CD4-positive, alpha-beta memory T cell (primary cell): ENCODE results near the gene SLC25A53. TPM values are rescaled to one million over a fixed set of nuclear protein-coding genes. Genes with fewer than 3 reads are reported as not detected.

Source experiments
- CTCF ChIA-PET: fragments of 350-600 bp; sonication (Branson Sonifier 250); formaldehyde crosslinking; loops from one replicate; lab custom pipeline; 2021; ENCODE audit warnings: inconsistent platforms; ENCODE audit not compliant: partially characterized antibody; lab: Charles Lee
- POLR2A ChIA-PET: fragments of 350-600 bp; sonication (Branson Sonifier 250); formaldehyde crosslinking; loops from one replicate; lab custom pipeline; 2021; ENCODE audit not compliant: partially characterized antibody; lab: Charles Lee
- DNase-seq, 5 donors: peaks; one replicate each; pipeline versions ENCODE4 v3.0.0 to v3.0.0-alpha.2; 2020 to 2022; ENCODE audit warnings: mixed read lengths in 1 of 5
- H3K27ac ChIP-seq: one replicate; pipeline ENCODE4 v1.7.0; 2013; ENCODE audit warnings: low read depth, low read length
- H3K27me3 ChIP-seq: 2 replicates; pipeline ENCODE4 v1.7.0; 2013; ENCODE audit warnings: mild to moderate bottlenecking, low read length, moderate library complexity; ENCODE audit not compliant: insufficient read depth
- H3K36me3 ChIP-seq: 2 replicates; pipeline ENCODE4 v1.7.0; 2013; ENCODE audit warnings: mild to moderate bottlenecking, low read length, moderate library complexity; ENCODE audit not compliant: insufficient read depth
- H3K4me1 ChIP-seq: 2 replicates; pipeline ENCODE4 v1.7.0; 2013; ENCODE audit warnings: mild to moderate bottlenecking, low read length, moderate library complexity; ENCODE audit not compliant: insufficient read depth
- H3K4me3 ChIP-seq, 2 donors: one replicate each; pipeline ENCODE4 v1.7.0; 2013; ENCODE audit warnings: low read length in 2 of 2, mild to moderate bottlenecking in 1 of 2
- H3K9me3 ChIP-seq, 2 donors: one replicate each; pipeline ENCODE4 v1.7.0; 2013; ENCODE audit warnings: low read length in 2 of 2, control low read depth in 1 of 2; ENCODE audit not compliant: control insufficient read depth in 1 of 2
- H3K27ac Mint-ChIP-seq, 7 donors: one replicate each; pipeline ENCODE4 v1.8.0; 2020 to 2021; ENCODE audit warnings: mixed read lengths in 7 of 7, mild to moderate bottlenecking in 6 of 7, inconsistent platforms in 3 of 7, moderate library complexity in 3 of 7
- H3K27me3 Mint-ChIP-seq, 2 donors: one replicate each; pipeline ENCODE4 v1.8.0; 2020 to 2021; ENCODE audit warnings: mixed read lengths in 2 of 2
- H3K36me3 Mint-ChIP-seq, 2 donors: one replicate each; pipeline ENCODE4 v1.8.0; 2020 to 2021; ENCODE audit warnings: mixed read lengths in 2 of 2, inconsistent platforms in 1 of 2, mild to moderate bottlenecking in 1 of 2
- H3K4me1 Mint-ChIP-seq, 4 donors: one replicate each; pipeline ENCODE4 v1.8.0; 2020 to 2021; ENCODE audit warnings: mixed read lengths in 4 of 4, mild to moderate bottlenecking in 1 of 4
- H3K4me3 Mint-ChIP-seq, 8 donors: one replicate each; pipeline ENCODE4 v1.8.0; 2020 to 2021; ENCODE audit warnings: mixed read lengths in 8 of 8, mild to moderate bottlenecking in 7 of 8, moderate library complexity in 6 of 8, inconsistent platforms in 3 of 8
- H3K9me3 Mint-ChIP-seq, 8 donors: one replicate each; pipeline ENCODE4 v1.8.0; 2020 to 2021; ENCODE audit warnings: mixed read lengths in 8 of 8, mild to moderate bottlenecking in 5 of 8, inconsistent platforms in 3 of 8, moderate library complexity in 1 of 8
- intact Hi-C: fragments of 100-400 bp; cut with micrococcal nuclease; formaldehyde crosslinking; loops from one replicate; pipeline ENCODE4 v1.15.1; 2023
- polyA plus RNA-seq, 2 donors: library from polyadenylated mRNA; unstranded; fragments of 300-500 nt; fragmentation: Illumina TruSeq; gene quantifications; one replicate each; pipeline ENCODE4 v1.2.3, GENCODE V29; 2021
- total RNA-seq, 2 experiments: library from RNA; stranded (reverse); gene quantifications; one replicate each; pipeline ENCODE4 v1.2.3, GENCODE V29; 2021

Gene SLC25A53
- total and polyA plus RNA-seq, 4 experiments from 2014 or later, result 7.1 to 21.0 (median 15.3) TPM

DNA sequence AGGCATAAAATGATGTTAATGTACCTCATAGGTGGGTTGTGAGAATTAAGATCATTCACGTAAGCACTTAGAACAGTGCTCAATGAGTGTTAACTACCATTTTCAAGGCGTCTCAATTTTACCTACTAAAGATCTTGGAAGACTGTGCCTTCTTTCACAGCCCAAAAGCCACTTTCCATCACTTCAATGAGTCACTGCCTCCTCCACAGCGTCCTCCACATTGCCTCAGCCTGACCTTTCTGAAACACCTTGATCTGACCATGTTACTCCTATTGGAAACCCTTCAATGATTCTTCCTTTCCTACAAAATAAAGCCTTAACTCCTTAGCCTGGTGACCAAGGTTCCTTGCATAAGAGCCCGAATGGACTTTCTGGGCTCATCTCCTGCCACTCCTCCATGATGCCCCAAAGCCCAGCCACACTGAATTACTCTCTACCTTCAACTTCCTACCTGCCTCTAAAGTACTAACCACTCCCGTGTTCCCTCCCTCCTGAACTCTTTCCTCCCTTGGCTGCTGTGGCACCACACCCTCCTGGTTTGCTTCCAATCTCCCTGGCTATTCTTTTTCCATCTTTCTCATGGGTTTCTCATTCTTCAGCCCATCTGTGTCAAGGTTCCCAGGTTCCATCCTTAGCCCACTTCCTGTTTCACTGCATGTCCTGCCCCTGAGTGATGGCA lies 22.1 kb downstream of the SLC25A53 start:
- DNase-seq, result no peak
- no peak overlapping the region for H3K4me3 ChIP-seq
- Mint-ChIP-seq H3K4me3 (no peak overlapping the region), H3K36me3 (peaks cover 4 to 24% of the 10 kb centered on the region in 2 donors), H3K4me1 (peaks cover 15 to 26% (median 20%) of the 10 kb centered on the region in 4 donors), H3K27me3 (no peaks in the 10 kb centered on the region), H3K9me3 (peaks cover 0 to 2% (median 0%) of the 10 kb centered on the region in 8 donors), H3K27ac (peak overlapping the region in 2 of 7 donors; percentile 14 to 60)
- CTCF ChIA-PET, result interaction anchor here (5.1 kb wide), 1 partner anchor 35 kb away, joined by 43 read pairs; no protein-coding TSS in a partner anchor
- POLR2A ChIA-PET, result no interaction called here
- H3K9me3 ChIP-seq, result no peaks in the 10 kb centered on the region
- H3K27me3 ChIP-seq, result no peaks in the 10 kb centered on the region
- intact Hi-C loops, result no loop called here
- H3K4me1 ChIP-seq, result peaks cover 6% of the 10 kb centered on the region
- H3K36me3 ChIP-seq, result peaks cover 9% of the 10 kb centered on the region
- H3K27ac ChIP-seq, result no peak overlapping the region

DNA sequence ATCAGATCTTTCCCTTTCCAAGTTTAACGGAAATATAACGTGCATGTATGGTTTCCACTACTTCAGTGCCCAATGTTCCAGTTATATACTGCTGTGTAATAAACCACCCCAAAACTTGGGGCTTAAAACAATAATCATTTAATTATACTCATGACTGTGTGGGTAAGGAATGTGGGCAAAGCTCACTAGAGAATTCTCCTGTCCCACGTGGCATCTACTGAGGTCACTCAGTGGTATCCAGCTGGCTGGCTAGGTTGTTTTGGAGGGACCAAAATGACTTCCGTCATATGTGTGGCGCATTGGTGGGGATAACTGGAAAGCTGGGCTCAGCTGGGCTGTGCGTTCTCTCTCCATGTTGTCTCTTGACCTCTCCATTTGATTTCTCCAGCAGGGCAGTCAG lies 26.0 kb downstream of the SLC25A53 start:
- H3K27me3 ChIP-seq, result no peaks in the 10 kb centered on the region
- H3K27me3 Mint-ChIP-seq, result no peaks in the 10 kb centered on the region
- H3K4me1 Mint-ChIP-seq, result peaks cover 12 to 19% (median 13%) of the 10 kb centered on the region in 4 donors
- H3K9me3 ChIP-seq, result no peaks in the 10 kb centered on the region
- intact Hi-C loops, result no loop called here
- peaks cover 9% of the 10 kb centered on the region for H3K36me3 ChIP-seq
- ChIA-PET CTCF (no interaction called here), POLR2A (no interaction called here)
- no peak overlapping the region for H3K4me3 ChIP-seq
- no peak for DNase-seq
- H3K27ac Mint-ChIP-seq, result no peak overlapping the region
- peaks cover 0 to 2% (median 0%) of the 10 kb centered on the region in 8 donors for H3K9me3 Mint-ChIP-seq
- peaks cover 4 to 27% of the 10 kb centered on the region in 2 donors for H3K36me3 Mint-ChIP-seq
- peaks cover 6% of the 10 kb centered on the region for H3K4me1 ChIP-seq
- H3K27ac ChIP-seq, result no peak overlapping the region
- H3K4me3 Mint-ChIP-seq, result no peak overlapping the region

DNA sequence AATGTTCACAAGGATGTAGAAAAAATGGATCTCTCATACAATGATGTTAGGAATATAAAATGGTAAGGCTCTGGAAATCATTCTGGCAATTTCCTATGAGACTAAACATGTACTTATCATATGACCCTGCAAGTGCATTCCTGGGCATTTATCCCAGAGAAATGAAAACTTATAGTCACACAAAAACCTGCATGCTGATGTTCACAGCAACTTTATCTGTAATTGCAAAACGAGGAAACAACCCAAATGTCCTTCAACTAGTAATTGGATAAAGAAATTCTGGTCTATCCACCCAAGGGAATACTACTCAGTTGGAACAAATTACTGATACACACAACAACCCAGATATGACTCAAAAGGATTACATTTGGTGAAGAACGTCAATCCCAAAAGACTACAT lies 30.0 kb downstream of the SLC25A53 start:
- no peak overlapping the region for H3K27ac Mint-ChIP-seq
- POLR2A ChIA-PET, result no interaction called here
- Histone ChIP-seq H3K4me3 (no peak overlapping the region), H3K27ac (no peak overlapping the region), H3K36me3 (peaks cover 9% of the 10 kb centered on the region), H3K4me1 (peaks cover 12% of the 10 kb centered on the region), H3K9me3 (no peaks in the 10 kb centered on the region), H3K27me3 (no peaks in the 10 kb centered on the region)
- intact Hi-C loops, result no loop called here
- CTCF ChIA-PET, result interaction anchor here (1.0 kb wide), 1 partner anchor 28 kb away, joined by 3 read pairs; no protein-coding TSS in a partner anchor
- peaks cover 8 to 28% of the 10 kb centered on the region in 2 donors for H3K36me3 Mint-ChIP-seq
- H3K27me3 Mint-ChIP-seq, result no peaks in the 10 kb centered on the region
- H3K4me1 Mint-ChIP-seq, result peaks cover 10 to 20% (median 15%) of the 10 kb centered on the region in 4 donors
- no peak for DNase-seq
- H3K4me3 Mint-ChIP-seq, result no peak overlapping the region
- no peaks in the 10 kb centered on the region for H3K9me3 Mint-ChIP-seq

DNA sequence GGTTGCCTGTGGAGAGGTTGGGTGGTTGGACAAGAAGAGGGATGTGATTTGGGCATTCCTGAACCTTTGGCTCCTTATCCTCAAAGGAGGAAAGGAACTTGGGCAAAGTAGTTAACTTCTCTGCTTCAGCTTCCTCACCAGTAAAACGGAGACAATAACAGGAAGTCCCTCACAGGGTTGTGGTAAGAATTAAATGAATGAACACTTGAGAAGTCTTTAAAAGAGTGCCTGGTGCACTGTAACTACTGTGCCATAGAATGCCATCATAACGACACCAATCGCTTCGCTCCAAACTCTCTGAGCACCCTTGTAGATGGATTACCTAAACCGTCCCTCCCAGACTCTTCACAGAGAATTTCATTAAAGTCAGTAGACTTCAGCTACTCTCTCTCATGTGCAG lies 34.0 kb downstream of the SLC25A53 start:
- H3K4me3 ChIP-seq, result no peak overlapping the region
- intact Hi-C loops, result no loop called here
- no peak overlapping the region for H3K27ac ChIP-seq
- H3K9me3 ChIP-seq, result no peaks in the 10 kb centered on the region
- no peak for DNase-seq
- no peaks in the 10 kb centered on the region for H3K27me3 ChIP-seq
- peak overlapping the region in 5 of 8 donors; percentile 13 to 75 (median 32) for H3K4me3 Mint-ChIP-seq
- peaks cover 11 to 19% (median 13%) of the 10 kb centered on the region in 4 donors for H3K4me1 Mint-ChIP-seq
- POLR2A ChIA-PET, result interaction anchor here (0.8 to 1.7 kb wide), 3 partner anchors 11 to 34 kb away, joined by 4 to 15 read pairs (median 5); partner anchors contain the start of genes SLC25A53 and ZCCHC18
- H3K9me3 Mint-ChIP-seq, result no peaks in the 10 kb centered on the region
- peaks cover 4 to 8% of the 10 kb centered on the region in 2 donors for H3K36me3 Mint-ChIP-seq
- CTCF ChIA-PET, result interaction anchor here (1.5 to 1.7 kb wide), 3 partner anchors 10 to 15 kb away, joined by 3 to 13 read pairs (median 6); partner anchors contain the start of gene ZCCHC18
- H3K4me1 ChIP-seq, result peaks cover 12% of the 10 kb centered on the region
- no peaks in the 10 kb centered on the region for H3K36me3 ChIP-seq
- peak overlapping the region in 6 of 7 donors; percentile 52 to 88 (median 79) for H3K27ac Mint-ChIP-seq
- no peaks in the 10 kb centered on the region for H3K27me3 Mint-ChIP-seq

DNA sequence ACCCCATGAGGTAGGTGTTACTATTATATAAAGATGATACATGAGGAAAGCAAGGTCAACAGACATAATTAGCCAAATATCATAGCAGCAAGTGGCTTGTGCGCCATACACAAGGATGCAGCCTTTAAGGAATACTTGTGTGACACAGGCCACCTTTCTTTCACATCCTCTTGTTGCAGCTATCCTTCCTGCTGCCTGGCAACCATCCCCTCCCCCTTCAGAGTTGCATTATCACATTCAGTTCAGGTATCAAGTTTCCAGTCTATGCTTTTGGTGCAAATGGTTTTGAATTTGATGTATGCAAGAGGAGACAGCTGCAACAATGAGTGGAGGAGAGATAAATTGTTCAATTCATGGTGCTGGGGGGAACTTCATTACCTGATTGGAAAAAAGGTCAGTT lies 38.0 kb downstream of the SLC25A53 start:
- peaks cover 14% of the 10 kb centered on the region for H3K4me1 ChIP-seq
- ChIA-PET POLR2A (no interaction called here), CTCF (interaction anchor here (0.6 kb wide), 1 partner anchor 14 kb away, joined by 3 read pairs; no protein-coding TSS in a partner anchor)
- H3K27me3 ChIP-seq, result no peaks in the 10 kb centered on the region
- no peaks in the 10 kb centered on the region for H3K36me3 Mint-ChIP-seq
- H3K4me3 ChIP-seq, result no peak overlapping the region
- peaks cover 12 to 15% (median 13%) of the 10 kb centered on the region in 4 donors for H3K4me1 Mint-ChIP-seq
- no peak for DNase-seq
- no peaks in the 10 kb centered on the region for H3K27me3 Mint-ChIP-seq
- no peak overlapping the region for H3K27ac Mint-ChIP-seq
- no peak overlapping the region for H3K4me3 Mint-ChIP-seq
- no peaks in the 10 kb centered on the region for H3K9me3 ChIP-seq
- peaks cover 0 to 1% (median 0%) of the 10 kb centered on the region in 8 donors for H3K9me3 Mint-ChIP-seq
- H3K27ac ChIP-seq, result no peak overlapping the region
- no peaks in the 10 kb centered on the region for H3K36me3 ChIP-seq
- intact Hi-C loops, result no loop called here

DNA sequence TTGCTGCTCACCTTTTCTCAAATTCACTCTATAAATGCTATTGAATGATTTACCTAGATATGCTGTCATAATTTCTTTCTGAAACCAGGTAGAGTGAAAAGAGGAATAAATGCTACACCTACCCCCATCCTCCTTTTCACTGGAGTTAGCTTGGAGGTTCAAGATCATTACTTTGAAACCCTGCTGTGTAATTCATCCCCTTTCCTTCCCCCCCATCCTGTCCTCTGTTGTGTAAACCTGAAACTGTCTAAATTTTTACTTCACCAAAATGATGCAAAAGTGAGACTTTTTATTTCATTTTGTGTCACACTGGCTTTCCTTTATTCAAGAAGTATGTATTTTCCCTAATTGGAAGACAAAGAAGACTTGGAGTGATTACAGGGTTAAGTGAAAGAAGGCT lies 39.0 kb downstream of the SLC25A53 start:
- Mint-ChIP-seq H3K9me3 (peaks cover 0 to 1% (median 0%) of the 10 kb centered on the region in 8 donors), H3K27me3 (no peaks in the 10 kb centered on the region), H3K4me1 (peaks cover 4 to 15% (median 10%) of the 10 kb centered on the region in 4 donors), H3K27ac (peak overlapping the region in 1 of 7 donors; percentile 66), H3K36me3 (peaks cover 0 to under 1% of the 10 kb centered on the region in 2 donors), H3K4me3 (peak overlapping the region in 1 of 8 donors; percentile 45)
- intact Hi-C loops, result no loop called here
- H3K9me3 ChIP-seq, result no peaks in the 10 kb centered on the region
- H3K27me3 ChIP-seq, result no peaks in the 10 kb centered on the region
- H3K4me3 ChIP-seq, result no peak overlapping the region
- H3K4me1 ChIP-seq, result peaks cover 10% of the 10 kb centered on the region
- POLR2A ChIA-PET, result no interaction called here
- CTCF ChIA-PET, result no interaction called here
- no peak for DNase-seq
- no peaks in the 10 kb centered on the region for H3K36me3 ChIP-seq
- no peak overlapping the region for H3K27ac ChIP-seq
